Stimulated activated CD4-positive, alpha-beta T cell treated with anti-CD3 and anti-CD28 coated beads, TNF-alpha, amount 100 ng/mL, for 48 hours (primary cell): Measurements from ENCODE around the gene ECE1.

Experiments
- DNase-seq, 3 donors: peaks; one replicate each; pipeline ENCODE4 v3.0.0-alpha.2; 2020; ENCODE audit warnings: low read depth in 3 of 3

Gene ECE1

DNA sequence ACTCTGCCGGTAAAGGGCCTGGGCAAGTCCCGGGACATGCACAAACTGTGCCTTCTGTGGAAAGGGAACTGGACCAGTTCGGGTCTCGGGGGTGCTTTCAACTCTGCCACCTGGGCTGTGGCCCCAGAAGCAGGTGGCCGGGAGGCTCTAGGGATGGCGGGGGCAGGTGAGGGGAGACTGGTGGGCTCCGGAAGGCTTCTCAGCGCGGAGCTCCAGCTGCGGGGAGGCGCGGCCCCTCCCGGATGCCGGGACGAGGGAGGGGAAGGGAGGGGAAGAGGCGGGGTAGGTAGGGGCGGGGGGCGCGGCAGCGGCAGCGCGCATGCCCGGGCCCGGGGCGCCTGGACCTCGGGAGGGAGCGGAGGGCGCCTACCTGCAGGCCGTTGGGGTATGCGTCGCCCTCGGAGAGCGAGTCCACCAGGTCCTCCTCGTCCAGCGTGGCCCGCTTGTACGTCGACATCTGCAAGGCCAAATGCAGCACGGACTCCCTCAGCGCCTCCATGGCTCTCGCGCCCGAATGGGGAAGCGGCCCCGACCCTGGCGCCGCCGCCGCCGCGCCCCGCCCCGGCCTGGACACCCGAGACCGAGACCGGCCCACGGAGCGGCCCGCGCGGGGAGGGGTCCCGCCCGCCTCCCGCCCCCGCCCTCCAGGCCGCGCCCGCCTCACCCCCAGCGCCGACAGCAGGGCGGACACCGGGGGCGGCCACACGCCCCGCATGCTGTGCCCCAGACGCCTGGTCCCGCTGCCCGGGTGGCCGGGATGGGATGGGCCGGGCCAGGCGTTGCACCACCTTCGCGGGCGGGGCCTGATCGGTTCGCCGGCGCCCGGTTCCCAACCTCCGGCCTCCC, at the start of gene ECE1:
Gene ECE1, minus strand, starts transcription at position 764 of the 846 bp plus-strand sequence. Its CDS starts 49 bp downstream, at position 715.
- no peak for DNase-seq

- DNase-seq = no peak
These were observed 49.3 kb upstream of the ECE1 start for GRCh38 chr1:21339356-21340229.

GRCh38 chr1:21338573-21339355, 48.5 kb upstream of the ECE1 start:
- DNase-seq = no peak

DNA sequence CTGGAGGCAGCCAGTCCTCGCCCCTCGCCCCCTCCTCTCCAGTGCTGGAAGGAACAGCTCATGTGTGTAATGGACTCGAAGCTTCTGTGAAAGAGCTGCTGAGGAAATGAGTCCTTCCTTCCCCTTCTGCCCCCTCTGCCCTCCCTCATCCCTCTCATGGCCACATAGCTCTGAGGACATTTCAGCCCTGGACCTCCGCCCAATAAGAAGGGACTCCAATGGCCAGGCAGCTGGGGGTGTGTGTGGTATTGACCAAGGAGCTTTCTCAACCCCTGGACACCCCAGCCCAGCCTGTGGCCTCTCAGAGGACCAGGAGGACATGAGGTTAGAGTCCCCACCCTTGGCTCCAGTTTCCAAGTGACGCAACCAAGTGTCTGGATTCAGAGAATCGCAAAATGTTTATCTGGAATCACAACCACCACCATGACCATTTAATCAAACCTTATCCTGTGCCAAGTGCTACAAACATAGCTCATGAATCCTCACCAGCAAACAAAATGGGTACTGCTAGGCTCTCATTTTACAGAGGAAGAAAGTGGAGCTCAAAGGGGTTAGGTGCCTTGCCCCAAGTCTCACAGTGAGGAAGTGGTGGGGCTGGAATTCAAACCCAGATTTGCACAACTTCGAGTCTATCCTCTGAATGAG, 47.8 kb upstream of the ECE1 start:
- DNase-seq = no peak

GRCh38 chr1:21337454-21337927, 47.2 kb upstream of the ECE1 start:
- no peak for DNase-seq

DNA sequence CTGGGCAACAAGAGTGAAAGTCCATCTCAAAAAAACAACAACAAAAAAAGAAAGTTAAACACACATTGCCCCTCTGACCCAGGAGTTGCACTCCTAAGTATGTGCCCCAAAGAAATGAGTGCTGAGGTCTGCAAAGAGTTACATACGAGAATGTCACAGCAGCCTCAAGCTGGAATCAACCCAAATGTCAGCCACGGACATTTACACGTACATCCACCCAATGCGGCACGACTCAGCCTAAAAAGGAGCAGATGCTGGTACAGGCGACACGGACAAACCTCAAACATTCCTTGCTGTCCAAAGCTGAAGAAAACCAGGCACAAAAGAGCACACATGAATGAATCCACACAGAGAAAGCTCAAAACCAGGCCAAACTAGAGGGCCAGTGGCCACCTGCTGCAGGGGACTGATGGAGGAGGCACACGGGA, 46.8 kb upstream of the ECE1 start:
- DNase-seq = no peak

- no peak for DNase-seq
These were observed 45.5 kb upstream of the ECE1 start for GRCh38 chr1:21335750-21336224.

DNA sequence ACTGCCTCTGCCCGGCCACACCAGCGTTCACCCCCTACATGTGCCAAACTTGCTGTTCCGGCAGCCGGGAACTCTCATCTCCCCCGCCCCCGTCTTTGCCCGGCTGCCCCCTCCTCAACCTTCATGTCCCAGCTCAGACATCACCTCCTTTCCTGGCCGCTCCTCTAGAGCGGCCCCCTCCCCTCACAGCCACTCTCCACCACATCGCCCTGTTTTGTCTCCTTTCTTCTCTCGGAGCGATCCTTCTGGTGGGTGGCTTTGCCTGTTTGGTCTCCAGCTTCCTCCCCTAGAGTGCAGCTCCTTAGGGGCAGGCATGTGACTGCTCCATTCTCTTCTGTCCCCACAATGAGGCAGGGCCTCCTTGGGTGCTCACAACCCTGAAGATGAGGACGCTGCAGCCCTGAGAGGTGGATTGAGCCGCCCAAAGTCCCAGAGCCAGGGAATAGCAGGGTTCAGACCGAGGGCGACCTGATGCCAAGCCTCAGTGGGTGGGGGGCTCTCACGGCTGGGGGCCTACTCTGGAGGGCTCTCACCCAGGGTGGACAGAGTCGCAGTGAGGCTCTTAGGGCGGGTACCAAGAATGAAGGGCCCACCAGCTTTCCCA, 44.9 kb upstream of the ECE1 start:
- DNase-seq = no peak

- DNase-seq = peak in 2 of 3 donors; percentile 42 to 60
These were observed 44.2 kb upstream of the ECE1 start for GRCh38 chr1:21334214-21335087.

DNA sequence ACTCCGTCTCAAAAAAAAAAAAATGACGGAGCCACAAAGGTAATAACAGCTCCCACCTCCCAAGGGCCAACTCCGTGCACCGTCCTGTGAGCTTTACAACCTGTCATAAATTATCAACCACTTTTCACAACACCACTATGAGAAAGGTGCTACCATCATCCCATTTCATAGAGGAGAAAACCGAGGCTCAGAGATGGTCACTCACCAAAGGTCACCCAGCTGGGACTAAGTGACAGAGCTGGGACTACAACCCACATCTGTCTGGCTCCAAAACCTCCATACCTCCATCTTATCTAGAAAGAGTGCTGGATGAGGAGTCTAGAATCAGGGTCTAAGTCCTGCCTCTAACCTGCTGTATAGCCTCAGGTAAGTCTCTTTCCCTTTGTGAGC, 43.6 kb upstream of the ECE1 start:
- DNase-seq = no peak

GRCh38 chr1:21332554-21333311, 42.5 kb upstream of the ECE1 start:
- DNase-seq = no peak

DNA sequence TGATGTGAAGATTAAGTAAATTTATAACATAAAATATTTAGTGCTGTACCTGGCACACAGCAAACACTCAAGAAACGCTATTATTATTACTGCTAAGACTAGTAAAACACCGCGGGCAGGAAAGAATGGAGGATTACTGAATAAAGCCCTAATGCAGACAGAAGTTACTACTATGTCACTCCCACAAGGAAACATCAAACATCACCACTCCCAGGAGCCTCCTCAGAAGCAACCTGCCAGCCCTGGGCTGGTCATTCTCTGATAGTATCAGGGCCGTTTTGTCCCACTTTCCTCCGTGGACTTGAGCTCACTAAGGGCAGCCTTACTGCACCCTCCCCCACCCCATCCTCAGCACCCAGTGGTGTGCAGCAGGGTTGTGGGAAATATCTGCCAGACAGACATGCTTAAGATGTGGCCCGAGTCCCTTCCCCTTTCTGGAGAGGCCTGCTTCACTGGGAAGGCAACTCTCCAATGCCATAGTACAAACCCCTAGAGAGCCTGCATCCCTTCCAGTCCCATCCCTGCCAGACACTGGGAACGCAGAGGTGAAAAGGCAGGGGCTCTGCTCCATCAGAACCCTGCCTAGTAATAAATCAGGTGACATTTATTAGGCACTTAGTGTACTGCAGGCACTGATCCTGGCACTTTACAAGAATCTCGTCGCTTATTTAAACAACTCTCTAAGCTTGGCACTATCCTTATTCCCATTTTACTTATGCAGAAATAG, 41.7 kb upstream of the ECE1 start:
- DNase-seq = no peak

DNA sequence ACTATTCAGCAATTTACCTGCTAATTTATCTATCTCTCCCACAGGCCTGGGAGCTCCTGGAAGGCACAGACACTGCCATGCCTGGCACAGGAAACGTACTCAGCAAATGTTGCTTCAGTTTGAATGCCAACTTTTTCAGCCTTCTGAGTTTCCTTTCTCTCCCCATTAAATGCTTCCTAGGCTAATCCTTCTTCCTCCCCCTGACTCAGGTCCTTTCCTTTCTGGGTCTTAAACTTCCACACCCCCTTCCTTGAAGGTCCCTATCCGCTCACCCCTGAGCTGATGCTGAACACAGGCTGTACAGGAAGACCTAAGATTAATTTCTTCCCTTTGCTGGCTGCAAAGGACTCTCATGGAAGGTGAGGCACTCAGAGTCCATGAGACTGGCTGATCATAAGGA, 40.3 kb upstream of the ECE1 start:
- no peak for DNase-seq

DNA sequence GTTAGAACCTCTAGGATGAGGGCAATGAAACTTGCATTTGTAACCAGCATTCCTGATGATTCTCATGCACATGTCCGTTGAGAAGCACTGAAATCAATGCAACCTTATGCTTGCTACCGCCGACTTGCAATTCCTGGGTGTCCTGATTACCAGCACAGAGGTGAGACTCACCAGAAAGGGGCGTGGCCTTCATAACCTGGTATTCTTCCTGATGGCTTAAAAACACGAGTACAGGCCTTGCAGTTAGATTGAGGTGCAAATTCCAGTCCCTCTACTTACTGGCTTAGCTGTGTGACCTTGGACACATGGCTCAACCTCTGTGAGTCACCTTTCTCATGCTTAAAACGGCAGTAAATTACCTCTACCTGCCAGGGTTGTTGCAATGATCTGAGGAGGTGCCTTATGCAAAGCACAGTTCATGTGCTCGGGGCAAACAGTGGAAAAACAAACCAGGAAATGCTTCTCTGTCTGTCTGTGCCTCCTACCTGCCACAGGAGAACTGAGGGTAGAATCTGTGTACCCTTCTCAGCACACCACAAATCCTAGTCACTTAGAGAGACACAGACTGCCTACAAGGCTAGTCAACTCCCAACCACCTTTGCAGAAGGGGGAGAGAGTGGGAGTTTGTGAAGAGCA, 39.1 kb upstream of the ECE1 start:
- DNase-seq = no peak

DNA sequence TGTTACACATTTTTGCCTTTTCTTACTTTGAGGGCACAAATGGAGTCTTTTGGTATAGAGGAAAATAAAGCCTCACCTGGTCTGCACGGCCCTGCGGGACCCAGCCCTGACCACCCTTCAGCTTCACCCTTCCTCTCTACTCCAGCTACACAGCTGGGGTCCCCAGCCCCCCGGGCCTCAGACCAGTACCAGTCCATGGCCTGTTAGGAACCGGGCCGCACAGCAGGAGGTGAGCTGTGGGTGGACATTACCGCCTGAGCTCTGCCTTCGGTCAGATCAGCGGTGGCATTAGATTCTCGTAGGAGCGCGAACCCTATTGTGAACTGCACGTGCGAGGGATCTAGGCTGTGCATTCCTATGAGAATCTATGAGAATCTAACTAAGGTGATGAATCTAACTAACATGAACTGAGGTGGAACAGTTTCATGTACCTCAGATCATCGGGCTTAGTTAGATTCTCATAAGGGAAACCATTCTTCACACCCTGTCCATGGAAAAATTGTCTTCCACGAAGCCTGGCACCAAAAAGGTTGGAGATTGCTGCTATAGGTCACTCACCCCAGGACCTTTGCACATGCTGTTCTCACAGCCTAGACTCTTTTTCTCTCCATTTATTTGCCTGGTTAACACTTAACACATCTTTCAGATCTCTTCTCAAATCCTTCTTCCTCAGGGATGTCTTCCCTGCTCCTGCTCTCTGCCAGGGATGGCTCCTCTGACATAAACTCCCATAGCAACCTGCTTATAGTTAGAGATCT, 37.5 kb upstream of the ECE1 start:
- no peak for DNase-seq

GRCh38 chr1:21326861-21327344, 36.6 kb upstream of the ECE1 start:
- DNase-seq = no peak
